HepG2 (cell line): ENCODE results near the gene DAAM1. TPM values are rescaled to one million over a fixed set of nuclear protein-coding genes. Genes with fewer than 3 reads are reported as not detected.
A peak's percentile ranks its signal among the peaks of the same experiment; 100 is the strongest.

Experiments used
- ARHGAP35 ChIP-seq: sonication (generic); formaldehyde crosslinking; IDR thresholded peaks from 2 replicates; pipeline ENCODE4 v1.9.0; 2022; ENCODE audit warnings: mild to moderate bottlenecking, inconsistent platforms, moderate library complexity, missing genetic modification reagents, borderline replicate concordance
- ARNT2 ChIP-seq: sonication (generic); formaldehyde crosslinking; IDR thresholded peaks from 2 replicates; pipeline ENCODE4 v1.8.0; 2022; ENCODE audit warnings: mild to moderate bottlenecking, low read depth, missing genetic modification reagents, moderate library complexity
- CREB1 ChIP-seq, 2 experiments: fragments of 450-650 bp in 1 of 2; IDR thresholded peaks; 2 replicates each; pipeline ENCODE4 v1.6.1; 2016 to 2017; ENCODE audit warnings: control low read depth in 1 of 2, mild to moderate bottlenecking in 1 of 2, missing compliant biosample characterization in 1 of 2, missing genetic modification characterization in 1 of 2
- DMAP1 ChIP-seq: IDR thresholded peaks from 2 replicates; pipeline ENCODE4 v1.6.1; 2016
- EHMT2 ChIP-seq: fragments of 200-600 bp; sonication (generic); IDR thresholded peaks from 2 replicates; pipeline ENCODE4 v1.7.0; 2017; ENCODE audit warnings: antibody characterized with exemption, low read depth, low read length, borderline replicate concordance
- FOXA3 ChIP-seq: IDR thresholded peaks from 2 replicates; pipeline ENCODE4 v1.6.1; 2016; ENCODE audit warnings: missing genetic modification reagents, missing compliant biosample characterization
- GABPB1 ChIP-seq: IDR thresholded peaks from 2 replicates; pipeline ENCODE4 v1.6.1; 2016; ENCODE audit warnings: mild to moderate bottlenecking, missing genetic modification reagents, moderate library complexity, missing compliant biosample characterization
- HNF4G ChIP-seq, 2 experiments: sonication (generic) in 1 of 2; formaldehyde crosslinking in 1 of 2; IDR thresholded peaks; 2 replicates each; pipeline versions ENCODE4 v1.4.0 to v1.6.1; 2011 to 2020; ENCODE audit warnings: borderline replicate concordance in 2 of 2, low read depth in 2 of 2, mild to moderate bottlenecking in 2 of 2, low read length in 1 of 2, missing genetic modification reagents in 1 of 2, moderate library complexity in 1 of 2
- HNRNPH1 ChIP-seq: fragments of 200-400 bp; formaldehyde crosslinking; optimal IDR thresholded peaks from 2 replicates; pipeline ENCODE3; 2017; ENCODE audit warnings: mild to moderate bottlenecking, low read depth, low read length
- KDM2A ChIP-seq: sonication (generic); formaldehyde crosslinking; IDR thresholded peaks from 2 replicates; pipeline ENCODE4 v1.4.0; 2020; ENCODE audit warnings: low read depth, missing genetic modification reagents, borderline replicate concordance
- MIER3 ChIP-seq: IDR thresholded peaks from 2 replicates; pipeline ENCODE4 v1.6.1; 2016; ENCODE audit warnings: missing compliant biosample characterization, borderline replicate concordance
- NFE2L2 ChIP-seq: fragments of 150-350 bp; IDR thresholded peaks from 2 replicates; pipeline ENCODE4 v1.6.1; 2014; ENCODE audit warnings: low read length
- NR2F2 ChIP-seq: IDR thresholded peaks from 2 replicates; pipeline ENCODE4 v1.6.1; 2012; ENCODE audit warnings: low read depth, inconsistent platforms, borderline replicate concordance
- RXRB ChIP-seq: IDR thresholded peaks from 2 replicates; pipeline ENCODE4 v1.6.1; 2016; ENCODE audit warnings: borderline replicate concordance, missing genetic modification reagents, missing compliant biosample characterization
- STAT5B ChIP-seq: sonication (generic); formaldehyde crosslinking; IDR thresholded peaks from 2 replicates; pipeline ENCODE4 v1.4.0; 2020; ENCODE audit warnings: missing genetic modification reagents
- TARDBP ChIP-seq: sonication (generic); formaldehyde crosslinking; IDR thresholded peaks from 2 replicates; pipeline ENCODE4 v1.8.0; 2022; ENCODE audit warnings: mild to moderate bottlenecking, missing genetic modification reagents
- TBX3 ChIP-seq: fragments of 450-650 bp; IDR thresholded peaks from 2 replicates; pipeline ENCODE4 v1.6.1; 2017; ENCODE audit warnings: antibody characterized with exemption, mild to moderate bottlenecking, inconsistent platforms, borderline replicate concordance
- THAP11 ChIP-seq: IDR thresholded peaks from 2 replicates; pipeline ENCODE4 v1.6.1; 2016; ENCODE audit warnings: missing biosample characterization, missing genetic modification reagents
- WIZ ChIP-seq: sonication (generic); formaldehyde crosslinking; IDR thresholded peaks from 2 replicates; pipeline ENCODE4 v1.5.1; 2020; ENCODE audit warnings: mild to moderate bottlenecking, missing genetic modification reagents
- ZBTB10 ChIP-seq: sonication (generic); formaldehyde crosslinking; IDR thresholded peaks from 2 replicates; pipeline ENCODE4 v1.4.0; 2020; ENCODE audit warnings: missing genetic modification reagents, borderline replicate concordance
- ZBTB7B ChIP-seq: sonication (generic); formaldehyde crosslinking; IDR thresholded peaks from 2 replicates; pipeline ENCODE4 v1.4.0; 2020; ENCODE audit warnings: missing genetic modification reagents
- ZBTB8A ChIP-seq: sonication (generic); formaldehyde crosslinking; IDR thresholded peaks from 2 replicates; pipeline ENCODE4 v1.4.0; 2020; ENCODE audit warnings: mild to moderate bottlenecking, low read depth, missing genetic modification reagents, borderline replicate concordance
- ZFYVE20 ChIP-seq: sonication (generic); formaldehyde crosslinking; IDR thresholded peaks from 2 replicates; pipeline ENCODE4 v1.8.0; 2023; ENCODE audit warnings: low read depth, mild to moderate bottlenecking, moderate library complexity, missing genetic modification reagents, borderline replicate concordance
- ZNF18 ChIP-seq: sonication (generic); formaldehyde crosslinking; IDR thresholded peaks from 2 replicates; pipeline ENCODE4 v1.8.0; 2022; ENCODE audit warnings: mild to moderate bottlenecking, missing genetic modification reagents; ENCODE audit not compliant: insufficient replicate concordance
- ZNF644 ChIP-seq: IDR thresholded peaks from 2 replicates; pipeline ENCODE4 v1.6.1; 2016; ENCODE audit warnings: low read depth
- ZNF652 ChIP-seq: IDR thresholded peaks from 2 replicates; pipeline ENCODE4 v1.6.1; 2016; ENCODE audit warnings: low read depth, borderline replicate concordance
- ZNF776 ChIP-seq: sonication (generic); formaldehyde crosslinking; IDR thresholded peaks from 2 replicates; pipeline ENCODE4 v1.4.0; 2020; ENCODE audit warnings: mild to moderate bottlenecking, missing genetic modification reagents
- polyA plus RNA-seq, 8 experiments: library from polyadenylated mRNA; depleted of rRNA in 3 of 8; stranded (reverse) in 7 of 8; unstranded in 1 of 8; fragments of >200 nt; fragmentation: Illumina TruSeq in 4 of 8; extraction: Trizol in 4 of 8; gene quantifications; 2 replicates each; pipeline versions ENCODE4 v1.2.1 to v1.2.3, GENCODE V29; 2011 to 2016; ENCODE audit warnings: low read depth in 4 of 8, missing spikeins in 1 of 8, mixed read lengths in 1 of 8; ENCODE audit not compliant: insufficient read depth in 1 of 8
- total RNA-seq, 5 experiments: library from RNA; depleted of rRNA; stranded (reverse); fragments of >200 nt; fragmentation: Illumina TruSeq; extraction: Trizol; gene quantifications; 2 replicates each; pipeline ENCODE4 v1.2.3, GENCODE V29; 2016; ENCODE audit warnings: low read depth in 1 of 5

DAAM1 gene
- total and polyA plus RNA-seq, 2 of the 13 experiments (the other 11 are each of a cell fraction or from before 2014, with no cell fraction given): 10.9 to 24.5 TPM

- peak; percentile 88; the same call in 1 of the 2 replicates for TF ChIP-seq EHMT2
- TF ChIP-seq ZNF18 (CRISPR knock-in tag): no peak
- TF ChIP-seq ZNF652 (CRISPR knock-in tag): 0 out of 2 replicates have a peak, but pooled peaks have one; percentile 21
- TF ChIP-seq RXRB: peak; percentile 39; the same call in 1 of the 2 replicates
- TF ChIP-seq NFE2L2: no peak
- no peak for TF ChIP-seq ARHGAP35 (CRISPR knock-in tag)
- TF ChIP-seq ZBTB7B: peak; percentile 80; the same call in 1 of the 2 replicates
- TF ChIP-seq ZNF644 (CRISPR knock-in tag): peak; percentile 77; the same call in 1 of the 2 replicates
- TF ChIP-seq DMAP1 (CRISPR knock-in tag): peak; percentile 48; the same call in 1 of the 2 replicates
- 0 out of 2 replicates have a peak, but pooled peaks have one; percentile 32 for TF ChIP-seq NR2F2
- no peak for TF ChIP-seq WIZ (CRISPR knock-in tag)
- TF ChIP-seq ZBTB8A (CRISPR knock-in tag): no peak
- TF ChIP-seq CREB1 (IDR thresholded peaks at IDR 0.05): no peak
- 0 out of 2 replicates have a peak, but pooled peaks have one; percentile 28 for TF ChIP-seq CREB1 (CRISPR knock-in tag; IDR thresholded peaks at IDR 0.05)
- no peak; the same call in 1 of the 2 replicates for TF ChIP-seq GABPB1 (CRISPR knock-in tag)
- TF ChIP-seq TARDBP: peak; percentile 67; the same call in 1 of the 2 replicates
- no peak for TF ChIP-seq STAT5B
- peak; percentile 67 for TF ChIP-seq HNF4G (IDR thresholded peaks at IDR 0.05; ENCODE audit: borderline replicate concordance, low read depth, low read length)
- TF ChIP-seq HNF4G (CRISPR knock-in tag; IDR thresholded peaks at IDR 0.05; ENCODE audit: borderline replicate concordance, low read depth): no peak
- TF ChIP-seq THAP11 (CRISPR knock-in tag): peak; percentile 45
- TF ChIP-seq ZNF776 (CRISPR knock-in tag): no peak
- TF ChIP-seq MIER3: 0 out of 2 replicates have a peak, but pooled peaks have one; percentile 21
- TF ChIP-seq KDM2A (CRISPR knock-in tag): 0 out of 2 replicates have a peak, but pooled peaks have one; percentile 37
- peak; percentile 61 for TF ChIP-seq FOXA3
- peak; percentile 97 for TF ChIP-seq ZBTB10 (CRISPR knock-in tag)
- no peak for TF ChIP-seq HNRNPH1
- TF ChIP-seq ARNT2: 0 out of 2 replicates have a peak, but pooled peaks have one; percentile 22
- peak; percentile 67; the same call in 1 of the 2 replicates for TF ChIP-seq TBX3
- TF ChIP-seq ZFYVE20 (CRISPR knock-in tag): no peak
These were observed 26.8 kb upstream of the DAAM1 start (continued) for GRCh38 chr14:59161561-59162175.
